HG03378 (cell line): Measurements from ENCODE around the gene DOK3.

Experiments
- ATAC-seq: cut with Tn5 transposase; IDR thresholded peaks from one replicate; pipeline ENCODE4 v1.9.1; 2021; ENCODE audit warnings: mild to moderate bottlenecking, moderate library complexity; ENCODE audit not compliant: unreplicated experiment

Gene DOK3

GRCh38 chr5:177484902-177485549, 24.6 kb downstream of the DOK3 start:
- no peak for ATAC-seq

GRCh38 chr5:177483994-177484901, 25.4 kb downstream of the DOK3 start:
- no peak for ATAC-seq

- no peak for ATAC-seq
Measured at GRCh38 chr5:177483042-177483441, 26.6 kb downstream of the DOK3 start.

- no peak for ATAC-seq
Measured at GRCh38 chr5:177482359-177482795, 27.2 kb downstream of the DOK3 start.

- ATAC-seq, result no peak
Measured at GRCh38 chr5:177479774-177480173, 29.9 kb downstream of the DOK3 start.

- no peak for ATAC-seq
Measured at GRCh38 chr5:177478711-177479646, 30.6 kb downstream of the DOK3 start.

GRCh38 chr5:177477701-177478477, 31.7 kb downstream of the DOK3 start:
- ATAC-seq, result no peak

GRCh38 chr5:177476531-177477233, 32.9 kb downstream of the DOK3 start:
- ATAC-seq, result no peak

GRCh38 chr5:177475563-177476427, 33.8 kb downstream of the DOK3 start:
- ATAC-seq, result no peak

- no peak for ATAC-seq
Measured at GRCh38 chr5:177474846-177475562, 34.6 kb downstream of the DOK3 start.

- no peak for ATAC-seq
Measured at GRCh38 chr5:177474002-177474476, 35.6 kb downstream of the DOK3 start.

- ATAC-seq, result no peak
Measured at GRCh38 chr5:177473443-177474001, 36.1 kb downstream of the DOK3 start, which contains the start of gene DBN1. Gene DBN1 (minus strand): TSS chr5:177473634. CDS start chr5:177473521, 113 bp downstream.

GRCh38 chr5:177472460-177473442, 36.9 kb downstream of the DOK3 start:
- ATAC-seq, result no peak

- no peak for ATAC-seq
Measured at GRCh38 chr5:177471610-177472356, 37.8 kb downstream of the DOK3 start.

GRCh38 chr5:177470759-177471536, 38.7 kb downstream of the DOK3 start:
- no peak for ATAC-seq
